B cell (primary cell): ENCODE measurements around the gene TRAF5. TPM values are rescaled to one million over a fixed set of nuclear protein-coding genes. Genes with fewer than 3 reads are reported as not detected.
"Not testable (repeated sequence)": the region's sequence is repeated elsewhere in the genome, so short reads cannot be mapped to it uniquely, and the experiment has no call there.

Source experiments
- ATAC-seq: fragments of 200-7000 bp; cut with Tn5 transposase; one replicate; pipeline ENCODE4 v1.10.0; 2021; ENCODE audit warnings: low read depth, mild to moderate bottlenecking, moderate number of reproducible peaks, moderate library complexity
- CTCF ChIA-PET: fragments of 350-600 bp; sonication (Branson Sonifier 250); formaldehyde crosslinking; loops from one replicate; lab custom pipeline; 2021; ENCODE audit warnings: antibody characterized with exemption, inconsistent platforms; lab: Charles Lee
- POLR2A ChIA-PET: fragments of 350-600 bp; sonication (Branson Sonifier 250); formaldehyde crosslinking; loops from one replicate; lab custom pipeline; 2021; ENCODE audit warnings: antibody characterized with exemption; lab: Charles Lee
- DNase-seq: peaks from one replicate; pipeline ENCODE4 v3.0.0; 2013
- H2AFZ ChIP-seq: 2 replicates; pipeline ENCODE4 v1.6.1; 2012; ENCODE audit warnings: mild to moderate bottlenecking, low read depth, low read length; ENCODE audit not compliant: insufficient read depth, poor library complexity, severe bottlenecking
- H3K27ac ChIP-seq, 2 donors: 1 replicate in 1 of 2; 2 replicates in 1 of 2; pipeline ENCODE4 v1.5.1; 2012 to 2013; ENCODE audit warnings: low read length in 2 of 2, mild to moderate bottlenecking in 2 of 2, moderate library complexity in 1 of 2
- H3K27me3 ChIP-seq, 4 experiments: fragments of 200-600 bp in 1 of 4; sonication (generic) in 1 of 4; replicated peaks in 1 of 4; 1 replicate in 2 of 4; 2 replicates in 2 of 4; pipeline versions ENCODE4 v1.6.1 to v1.7.0; 2013 to 2016; ENCODE audit warnings: low read length in 3 of 4, mild to moderate bottlenecking in 2 of 4, mixed read lengths in 1 of 4, moderate library complexity in 1 of 4; ENCODE audit not compliant: insufficient read depth in 4 of 4, control insufficient read depth in 3 of 4; ENCODE audit errors: control extremely low read depth in 1 of 4
- H3K36me3 ChIP-seq, 2 experiments: replicated peaks in 1 of 2; 1 replicate in 1 of 2; 2 replicates in 1 of 2; pipeline versions ENCODE4 v1.6.1 to v1.7.1; 2013; ENCODE audit warnings: low read length in 1 of 2; ENCODE audit not compliant: insufficient read depth in 2 of 2, control insufficient read depth in 1 of 2; ENCODE audit errors: control extremely low read depth in 1 of 2, extremely low read depth in 1 of 2
- H3K4me1 ChIP-seq, 2 donors: fragments of 200-600 bp in 1 of 2; sonication (generic) in 1 of 2; 1 replicate in 1 of 2; 2 replicates in 1 of 2; pipeline versions ENCODE4 v1.5.1 to v1.6.1; 2013 to 2017; ENCODE audit warnings: low read length in 2 of 2; ENCODE audit not compliant: control insufficient read depth in 2 of 2, insufficient read depth in 2 of 2
- H3K4me2 ChIP-seq: replicated peaks from 2 replicates; pipeline ENCODE3; 2012; ENCODE audit warnings: mild to moderate bottlenecking, low read depth, low read length; ENCODE audit not compliant: poor library complexity, severe bottlenecking
- H3K4me3 ChIP-seq, 5 experiments: fragments of 200-600 bp in 1 of 5; sonication (generic) in 1 of 5; 1 replicate in 3 of 5; 2 replicates in 2 of 5; pipeline versions ENCODE4 v1.5.1 to v1.7.0; 2011 to 2016; ENCODE audit warnings: low read length in 4 of 5, mild to moderate bottlenecking in 4 of 5, low read depth in 2 of 5, control low read depth in 1 of 5, moderate library complexity in 1 of 5; ENCODE audit not compliant: insufficient read depth in 1 of 5; ENCODE audit errors: control extremely low read depth in 1 of 5, extremely low read depth in 1 of 5
- H3K79me2 ChIP-seq: fragments of 200-600 bp; sonication (generic); one replicate; pipeline ENCODE4 v1.6.0; 2016; ENCODE audit warnings: low read length; ENCODE audit not compliant: control insufficient read depth, insufficient read depth
- H3K9ac ChIP-seq: fragments of 200-600 bp; sonication (generic); 2 replicates; pipeline ENCODE4 v1.6.1; 2017; ENCODE audit warnings: mild to moderate bottlenecking, low read length, moderate library complexity
- H3K9me3 ChIP-seq, 3 donors: one replicate each; pipeline versions ENCODE4 v1.6.1 to v1.7.1; 2013; ENCODE audit warnings: low read length in 2 of 3; ENCODE audit not compliant: control insufficient read depth in 2 of 3, insufficient read depth in 1 of 3; ENCODE audit errors: control extremely low read depth in 1 of 3
- H4K20me1 ChIP-seq: 2 replicates; pipeline ENCODE4 v1.6.0; 2012; ENCODE audit warnings: mild to moderate bottlenecking, low read length; ENCODE audit not compliant: insufficient read depth, control insufficient read depth, poor library complexity, severe bottlenecking
- H3K27ac Mint-ChIP-seq: one replicate; pipeline ENCODE4 v1.8.0; 2021; ENCODE audit warnings: mixed read lengths
- H3K27me3 Mint-ChIP-seq: one replicate; pipeline ENCODE4 v1.8.0; 2021; ENCODE audit warnings: mixed read lengths
- H3K4me1 Mint-ChIP-seq: one replicate; pipeline ENCODE4 v1.8.0; 2021; ENCODE audit warnings: mixed read lengths
- H3K4me3 Mint-ChIP-seq: one replicate; pipeline ENCODE4 v1.8.0; 2021; ENCODE audit warnings: mixed read lengths
- H3K9me3 Mint-ChIP-seq: one replicate; pipeline ENCODE4 v1.8.0; 2022; ENCODE audit warnings: mixed read lengths; ENCODE audit not compliant: insufficient read depth
- EZH2 ChIP-seq: IDR thresholded peaks from 2 replicates; pipeline ENCODE4 v1.6.1; 2012; ENCODE audit warnings: borderline replicate concordance, low read depth, mild to moderate bottlenecking, moderate library complexity, low read length; ENCODE audit not compliant: insufficient read depth, poor library complexity, severe bottlenecking
- WGBS: methylation state at CpG from one replicate; pipeline ENCODE4 v1.1.5; 2013; ENCODE audit warnings: missing lambda C conversion rate; ENCODE audit not compliant: insufficient coverage; 5-methylcytosine and 5-hydroxymethylcytosine counted together
- intact Hi-C: fragments of 100-400 bp; cut with micrococcal nuclease; formaldehyde crosslinking; loops from one replicate; pipeline ENCODE4 v1.10.0; 2022
- polyA plus RNA-seq: library from polyadenylated mRNA; depleted of rRNA; stranded (reverse); fragments of >200 nt; gene quantifications from 2 replicates; pipeline ENCODE4 v1.2.3, GENCODE V29; 2012
- total RNA-seq, 2 donors: library from RNA; stranded (reverse); fragments of 120-200 nt in 1 of 2; gene quantifications; 1 replicate in 1 of 2; 2 replicates in 1 of 2; pipeline versions ENCODE4 v1.2.3 to v1.2.4, GENCODE V29; 2013 to 2022
- TF ChIP-seq, protein P1 (sequence below): fragments of 200-600 bp; IDR thresholded peaks from one replicate; pipeline ENCODE4 v1.8.0; 2022; ENCODE audit warnings: antibody characterized with exemption, mild to moderate bottlenecking

TRAF5 gene
- total and polyA plus RNA-seq, 2 donors (not counting 1 experiment from before 2014, with no cell fraction given), result 129 to 143 TPM

DNA sequence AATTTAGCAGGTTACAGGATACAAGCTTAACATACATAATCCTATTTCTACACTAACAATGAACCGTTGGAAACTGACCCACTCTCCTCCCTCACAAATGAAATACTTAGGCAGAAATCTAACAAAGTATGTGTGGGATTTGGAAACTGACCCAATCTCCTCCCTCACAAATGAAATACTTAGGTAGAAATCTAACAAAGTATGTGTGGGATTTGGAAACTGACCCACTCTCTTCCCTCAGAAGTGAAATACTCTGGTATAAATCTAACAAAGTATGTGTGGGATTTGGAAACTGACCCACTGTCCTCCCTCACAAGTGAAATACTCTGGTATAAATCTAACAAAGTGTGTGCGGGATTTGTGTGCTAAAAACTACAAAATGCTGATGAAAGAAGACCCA lies 60.3 kb downstream of the TRAF5 start:
- Histone ChIP-seq H2AFZ (no peak overlapping the region), H3K4me1 (peaks cover 10 to 13% of the 10 kb centered on the region in 2 donors), H3K4me2 (no peak overlapping the region), H3K9me3 (no peaks in the 10 kb centered on the region), H4K20me1 (no peaks in the 10 kb centered on the region), H3K27me3 (no peaks in the 10 kb centered on the region), H3K27ac (no peak overlapping the region), H3K79me2 (peaks cover 8% of the 10 kb centered on the region), H3K4me3 (no peak overlapping the region), H3K36me3 (no peaks in the 10 kb centered on the region), H3K9ac (no peak overlapping the region)
- intact Hi-C loops, result loop anchor here (10.0 kb wide), 1 partner anchor 128 kb away; no protein-coding TSS in a partner anchor
- TF ChIP-seq, protein P1, sequence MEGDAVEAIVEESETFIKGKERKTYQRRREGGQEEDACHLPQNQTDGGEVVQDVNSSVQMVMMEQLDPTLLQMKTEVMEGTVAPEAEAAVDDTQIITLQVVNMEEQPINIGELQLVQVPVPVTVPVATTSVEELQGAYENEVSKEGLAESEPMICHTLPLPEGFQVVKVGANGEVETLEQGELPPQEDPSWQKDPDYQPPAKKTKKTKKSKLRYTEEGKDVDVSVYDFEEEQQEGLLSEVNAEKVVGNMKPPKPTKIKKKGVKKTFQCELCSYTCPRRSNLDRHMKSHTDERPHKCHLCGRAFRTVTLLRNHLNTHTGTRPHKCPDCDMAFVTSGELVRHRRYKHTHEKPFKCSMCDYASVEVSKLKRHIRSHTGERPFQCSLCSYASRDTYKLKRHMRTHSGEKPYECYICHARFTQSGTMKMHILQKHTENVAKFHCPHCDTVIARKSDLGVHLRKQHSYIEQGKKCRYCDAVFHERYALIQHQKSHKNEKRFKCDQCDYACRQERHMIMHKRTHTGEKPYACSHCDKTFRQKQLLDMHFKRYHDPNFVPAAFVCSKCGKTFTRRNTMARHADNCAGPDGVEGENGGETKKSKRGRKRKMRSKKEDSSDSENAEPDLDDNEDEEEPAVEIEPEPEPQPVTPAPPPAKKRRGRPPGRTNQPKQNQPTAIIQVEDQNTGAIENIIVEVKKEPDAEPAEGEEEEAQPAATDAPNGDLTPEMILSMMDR, result no peak
- no peak for TF ChIP-seq EZH2
- Mint-ChIP-seq H3K27ac (no peak overlapping the region), H3K9me3 (no peaks in the 10 kb centered on the region), H3K4me3 (no peak overlapping the region), H3K27me3 (no peaks in the 10 kb centered on the region), H3K4me1 (peaks cover 18% of the 10 kb centered on the region)
- no peak for DNase-seq
- no peak for ATAC-seq
- POLR2A ChIA-PET, result no interaction called here
- CTCF ChIA-PET, result no interaction called here
- no CpG with 5 or more reads among the region's 2 CpGs for WGBS

DNA sequence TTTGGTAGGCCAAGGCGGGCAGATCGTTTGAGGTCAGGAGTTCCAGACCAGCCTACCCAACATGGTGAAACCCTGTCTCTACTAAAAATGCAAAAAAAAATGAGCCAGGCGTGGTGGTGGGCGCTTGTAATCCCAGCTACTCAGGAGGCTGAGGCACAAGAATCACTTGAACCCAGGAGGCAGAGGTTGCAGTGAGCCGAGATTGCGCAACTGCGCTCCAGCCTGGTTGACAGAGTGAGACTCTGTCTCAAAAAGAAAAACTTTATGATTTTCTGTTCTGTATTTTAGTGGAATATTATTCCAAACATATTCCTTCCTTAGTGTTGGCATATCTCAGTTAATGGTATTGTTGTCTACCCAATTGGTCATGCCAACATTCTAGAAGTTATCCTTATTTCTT lies 64.2 kb downstream of the TRAF5 start:
- H3K36me3 ChIP-seq, H3K27me3 Mint-ChIP-seq, H2AFZ ChIP-seq, H3K9me3 Mint-ChIP-seq, H3K27ac Mint-ChIP-seq, H3K27ac ChIP-seq, H3K9ac ChIP-seq, H3K9me3 ChIP-seq, H3K27me3 ChIP-seq, H3K4me2 ChIP-seq, ATAC-seq, H3K4me3 ChIP-seq, H3K4me1 ChIP-seq, DNase-seq, H3K79me2 ChIP-seq, CTCF ChIA-PET, H3K4me1 Mint-ChIP-seq, H4K20me1 ChIP-seq, intact Hi-C loops, POLR2A ChIA-PET, H3K4me3 Mint-ChIP-seq: not testable (repeated sequence)
- WGBS, result 95% methylated on average over 3 of the region's 7 CpGs
